GM23338 (cell line): ENCODE measurements around the gene PERCC1. TPM values are rescaled to one million over a fixed set of nuclear protein-coding genes. Genes with fewer than 3 reads are reported as not detected.
A peak's percentile ranks its signal among the peaks of the same experiment; 100 is the strongest.

Source experiments
- ATAC-seq: fragments of 200-7000 bp; cut with Tn5 transposase; 3 replicates; pipeline ENCODE4 v1.9.1; 2020
- DNase-seq: peaks from one replicate; pipeline ENCODE4 v3.0.0-alpha.2; 2015; ENCODE audit warnings: low spot score
- H2AFZ ChIP-seq: fragments of 200-600 bp; sonication (generic); 2 replicates; pipeline ENCODE4 v1.8.0; 2016; ENCODE audit warnings: antibody characterized with exemption, mild to moderate bottlenecking, moderate library complexity
- H3F3A ChIP-seq: fragments of 200-600 bp; sonication (generic); replicated peaks from 2 replicates; pipeline ENCODE4 v1.8.0; 2017; ENCODE audit warnings: antibody characterized with exemption, mixed run types, low read depth
- H3K27ac ChIP-seq: fragments of 200-600 bp; sonication (generic); 2 replicates; pipeline ENCODE4 v1.6.1; 2016; ENCODE audit warnings: low read depth
- H3K27me3 ChIP-seq: fragments of 200-600 bp; sonication (generic); 2 replicates; pipeline ENCODE4 v1.8.0; 2016; ENCODE audit warnings: mild to moderate bottlenecking, mixed run types, moderate library complexity; ENCODE audit not compliant: insufficient read depth
- H3K36me3 ChIP-seq: fragments of 200-600 bp; sonication (generic); 2 replicates; pipeline ENCODE4 v1.8.0; 2016; ENCODE audit warnings: mild to moderate bottlenecking; ENCODE audit not compliant: insufficient read depth
- H3K4me1 ChIP-seq: fragments of 200-600 bp; sonication (generic); 2 replicates; pipeline ENCODE4 v1.8.0; 2016; ENCODE audit warnings: mild to moderate bottlenecking, moderate library complexity; ENCODE audit not compliant: insufficient read depth
- H3K4me2 ChIP-seq: fragments of 200-600 bp; sonication (generic); 2 replicates; pipeline ENCODE4 v1.7.1; 2017; ENCODE audit warnings: mixed run types
- H3K4me3 ChIP-seq: fragments of 200-600 bp; sonication (generic); 2 replicates; pipeline ENCODE4 v1.6.1; 2016; ENCODE audit warnings: mixed run types
- H3K79me2 ChIP-seq: fragments of 200-600 bp; sonication (generic); replicated peaks from 2 replicates; pipeline ENCODE4 v1.8.0; 2017; ENCODE audit warnings: mild to moderate bottlenecking; ENCODE audit not compliant: insufficient read depth
- H3K9me2 ChIP-seq: fragments of 200-600 bp; sonication (generic); 2 replicates; pipeline ENCODE4 v1.8.0; 2017; ENCODE audit not compliant: insufficient read depth
- H4K20me1 ChIP-seq: fragments of 200-600 bp; sonication (generic); replicated peaks from 2 replicates; pipeline ENCODE4 v1.8.0; 2017; ENCODE audit warnings: mild to moderate bottlenecking; ENCODE audit not compliant: insufficient read depth
- H3K27ac Mint-ChIP-seq: 2 replicates; pipeline ENCODE4 v1.8.0; 2020; ENCODE audit warnings: inconsistent platforms, mild to moderate bottlenecking, moderate library complexity, mixed read lengths
- H3K27me3 Mint-ChIP-seq: 3 replicates; pipeline ENCODE4 v1.8.0; 2022; ENCODE audit warnings: low read depth, mild to moderate bottlenecking, moderate library complexity, mixed read lengths, inconsistent platforms; ENCODE audit not compliant: insufficient read depth, poor library complexity
- H3K36me3 Mint-ChIP-seq: 3 replicates; pipeline ENCODE4 v1.8.0; 2021; ENCODE audit warnings: low read depth, mild to moderate bottlenecking, inconsistent platforms, moderate library complexity, mixed read lengths
- H3K4me1 Mint-ChIP-seq: 3 replicates; pipeline ENCODE4 v1.8.0; 2020; ENCODE audit warnings: mild to moderate bottlenecking, inconsistent platforms, mixed read lengths
- H3K4me3 Mint-ChIP-seq: 3 replicates; pipeline ENCODE4 v1.8.0; 2021; ENCODE audit warnings: moderate library complexity, mild to moderate bottlenecking, inconsistent platforms, mixed read lengths
- H3K9me3 Mint-ChIP-seq: 3 replicates; pipeline ENCODE4 v1.8.0; 2020; ENCODE audit warnings: moderate library complexity, mild to moderate bottlenecking, inconsistent platforms, mixed read lengths
- CREB1 ChIP-seq: fragments of 250-450 bp; sonication (Bioruptor Pico); IDR thresholded peaks from 2 replicates; pipeline ENCODE4 v1.5.0; 2020; ENCODE audit warnings: low read depth, mild to moderate bottlenecking, moderate library complexity
- EZH2 ChIP-seq: fragments of 200-600 bp; sonication (generic); IDR thresholded peaks from one replicate; pipeline ENCODE4 v1.8.0; 2017; ENCODE audit warnings: antibody characterized with exemption, mild to moderate bottlenecking, low read depth; ENCODE audit not compliant: unreplicated experiment
- EZH2phosphoT487 ChIP-seq: fragments of 200-600 bp; sonication (generic); IDR thresholded peaks from one replicate; pipeline ENCODE4 v1.8.1; 2018; ENCODE audit warnings: antibody characterized with exemption; ENCODE audit not compliant: unreplicated experiment
- JUNB ChIP-seq: IDR thresholded peaks from one replicate; pipeline ENCODE4 v1.6.1; 2016; ENCODE audit warnings: antibody characterized with exemption; ENCODE audit not compliant: unreplicated experiment
- POLR2AphosphoS5 ChIP-seq: IDR thresholded peaks from 2 replicates; pipeline ENCODE4 v1.6.1; 2016; ENCODE audit warnings: antibody characterized with exemption, low read depth
- STAT1 ChIP-seq: IDR thresholded peaks from one replicate; pipeline ENCODE4 v1.6.1; 2016; ENCODE audit warnings: antibody characterized with exemption; ENCODE audit not compliant: unreplicated experiment
- ZNF114 ChIP-seq: fragments of 250-450 bp; sonication (Bioruptor Pico); IDR thresholded peaks from 2 replicates; pipeline ENCODE4 v1.5.0; 2020; ENCODE audit warnings: mild to moderate bottlenecking, moderate library complexity
- ZNF462 ChIP-seq: fragments of 250-450 bp; sonication (Bioruptor Pico); IDR thresholded peaks from 2 replicates; pipeline ENCODE4 v1.5.0; 2020; ENCODE audit warnings: mild to moderate bottlenecking, moderate library complexity
- polyA plus RNA-seq: library from polyadenylated mRNA; unstranded; fragments of >200 nt; fragmentation: Nextera tagmentation; extraction: Ambion mirVana; gene quantifications from 2 replicates; pipeline ENCODE4 v1.2.1, GENCODE V29; 2016
- total RNA-seq: library from RNA; depleted of rRNA; stranded (reverse); fragments of >200 nt; shearing (Covaris generic); gene quantifications from 2 replicates; pipeline ENCODE4 v1.2.3, GENCODE V29; 2014

The PERCC1 gene
- total and polyA plus RNA-seq, 2 experiments from 2014 or later: not detected

- TF ChIP-seq ZNF462 (CRISPR knock-in tag) (no peak), EZH2phosphoT487 (no peak), JUNB (no peak), ZNF114 (CRISPR knock-in tag) (no peak), EZH2 (no peak), STAT1 (no peak)
These were observed 18.0 kb upstream of the PERCC1 start (continued) for GRCh38 chr16:1412847-1413246.

- Histone ChIP-seq H4K20me1 (peaks cover 12% of the 10 kb centered on the region), H3K79me2 (peaks cover 26% of the 10 kb centered on the region), H2AFZ (0 out of 2 replicates have a peak overlapping the region, but pooled peaks have one; percentile 76), H3K27ac (no peak overlapping the region), H3F3A (peaks cover 8% of the 10 kb centered on the region; the same call in 1 of the 2 replicates), H3K4me1 (no peaks in the 10 kb centered on the region), H3K36me3 (no peaks in the 10 kb centered on the region), H3K9me2 (no peaks in the 10 kb centered on the region), H3K4me2 (peak overlapping the region; percentile 81), H3K4me3 (peak overlapping the region; percentile 91), H3K27me3 (no peaks in the 10 kb centered on the region)
- H3K27ac Mint-ChIP-seq: peak overlapping the region; percentile 72; the same call in 1 of the 2 replicates
- no peaks in the 10 kb centered on the region for H3K9me3 Mint-ChIP-seq
- ATAC-seq (peak; percentile 82), DNase-seq (peak; percentile 84)
- no peaks in the 10 kb centered on the region for H3K36me3 Mint-ChIP-seq
- H3K4me3 Mint-ChIP-seq: peak overlapping the region; percentile 81
- no peaks in the 10 kb centered on the region for H3K4me1 Mint-ChIP-seq
- peaks cover 8% of the 10 kb centered on the region for H3K27me3 Mint-ChIP-seq
- no peak for TF ChIP-seq ZNF462 (CRISPR knock-in tag)
- TF ChIP-seq STAT1: no peak
- peak; percentile 22 for TF ChIP-seq POLR2AphosphoS5
- peak; percentile 67 for TF ChIP-seq CREB1 (CRISPR knock-in tag)
These were observed 17.0 kb upstream of the PERCC1 start for GRCh38 chr16:1413684-1414531.
